Stimulated activated CD8-positive, alpha-beta memory T cell treated with anti-CD3 and anti-CD28 coated beads, Interleukin-15, amount 100 ng/mL, for 4 hours (primary cell): ENCODE results near the gene AP3M1.
"Not testable (repeated sequence)": the region's sequence is repeated elsewhere in the genome, so short reads cannot be mapped to it uniquely, and the experiment has no call there.

Experiments
- DNase-seq, 2 donors: peaks; one replicate each; pipeline ENCODE4 v3.0.0-alpha.2; 2020; ENCODE audit warnings: low read depth in 2 of 2

AP3M1 gene, protein sequence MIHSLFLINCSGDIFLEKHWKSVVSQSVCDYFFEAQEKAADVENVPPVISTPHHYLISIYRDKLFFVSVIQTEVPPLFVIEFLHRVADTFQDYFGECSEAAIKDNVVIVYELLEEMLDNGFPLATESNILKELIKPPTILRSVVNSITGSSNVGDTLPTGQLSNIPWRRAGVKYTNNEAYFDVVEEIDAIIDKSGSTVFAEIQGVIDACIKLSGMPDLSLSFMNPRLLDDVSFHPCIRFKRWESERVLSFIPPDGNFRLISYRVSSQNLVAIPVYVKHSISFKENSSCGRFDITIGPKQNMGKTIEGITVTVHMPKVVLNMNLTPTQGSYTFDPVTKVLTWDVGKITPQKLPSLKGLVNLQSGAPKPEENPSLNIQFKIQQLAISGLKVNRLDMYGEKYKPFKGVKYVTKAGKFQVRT

GRCh38 chr10:74150204-74150989, at the start of gene AP3M1:
AP3M1 (minus strand) TSS chr10:74150828; CDS start chr10:74138379, 12,449 bp downstream.
- DNase-seq, result peak; percentile 57 to 68

DNA sequence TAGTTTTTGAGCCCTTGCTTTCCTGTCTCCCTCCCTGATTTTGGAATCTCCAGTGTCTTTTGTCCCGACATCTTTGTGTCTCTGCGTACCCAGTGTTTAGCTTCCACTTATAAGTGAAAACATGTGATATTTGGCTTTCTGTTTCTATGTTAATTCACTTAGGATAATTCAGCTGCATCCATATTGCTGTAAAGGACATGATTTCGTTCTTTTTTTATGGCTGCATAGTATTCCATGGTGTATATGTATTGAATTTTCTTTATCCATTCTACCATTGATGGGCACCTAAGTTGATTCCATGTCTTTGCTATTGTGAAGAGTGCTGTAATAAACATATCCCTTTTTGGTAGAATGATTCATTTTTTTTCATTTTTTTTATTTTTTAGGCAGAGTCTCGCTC, 48.7 kb upstream of the AP3M1 start:
- no peak for DNase-seq

DNA sequence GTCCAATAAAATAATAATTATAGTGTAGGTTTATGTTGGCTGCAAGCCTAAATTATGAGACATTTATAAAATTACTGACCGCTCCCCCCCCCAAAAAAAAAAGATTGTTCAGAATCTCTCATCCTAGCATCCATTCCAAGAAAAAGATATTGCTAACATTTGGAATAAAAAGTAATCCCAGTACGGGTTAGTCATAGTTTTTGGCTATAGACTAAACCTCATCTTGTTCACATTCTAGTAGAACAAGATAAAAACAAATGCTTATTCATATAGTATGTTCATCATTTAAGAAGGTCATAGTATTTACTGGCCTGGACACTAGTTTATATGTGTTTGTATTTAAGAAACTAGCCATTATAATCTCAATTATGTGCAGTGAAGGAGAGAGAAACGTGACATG, 44.4 kb upstream of the AP3M1 start:
- no peak for DNase-seq

GRCh38 chr10:74194545-74194944, 43.9 kb upstream of the AP3M1 start:
- DNase-seq, result no peak

DNA sequence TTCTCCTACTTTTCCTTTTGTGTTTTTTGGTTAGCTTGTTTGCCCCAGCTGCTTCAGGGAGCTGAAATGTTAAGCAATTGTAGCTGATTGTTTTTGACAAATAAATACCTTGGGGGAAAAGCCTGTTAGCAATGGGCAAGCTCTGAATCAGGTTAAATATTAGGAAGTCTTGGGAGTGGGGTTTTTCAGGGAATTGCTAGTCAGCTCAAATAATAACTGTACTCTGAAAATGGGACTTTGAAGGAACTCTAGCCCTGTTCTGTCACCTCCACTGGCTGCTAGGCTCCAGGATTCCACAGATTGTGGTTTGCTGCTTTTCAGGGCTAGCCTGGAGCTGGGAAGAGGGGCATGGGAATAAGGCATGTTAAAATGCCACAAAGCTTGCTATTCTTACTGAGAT, 39.9 kb upstream of the AP3M1 start:
- no peak for DNase-seq

- no peak for DNase-seq
Measured at GRCh38 chr10:74189999-74190421, 39.4 kb upstream of the AP3M1 start.

GRCh38 chr10:74188617-74189016, 38.0 kb upstream of the AP3M1 start:
- not testable (repeated sequence) for DNase-seq

DNA sequence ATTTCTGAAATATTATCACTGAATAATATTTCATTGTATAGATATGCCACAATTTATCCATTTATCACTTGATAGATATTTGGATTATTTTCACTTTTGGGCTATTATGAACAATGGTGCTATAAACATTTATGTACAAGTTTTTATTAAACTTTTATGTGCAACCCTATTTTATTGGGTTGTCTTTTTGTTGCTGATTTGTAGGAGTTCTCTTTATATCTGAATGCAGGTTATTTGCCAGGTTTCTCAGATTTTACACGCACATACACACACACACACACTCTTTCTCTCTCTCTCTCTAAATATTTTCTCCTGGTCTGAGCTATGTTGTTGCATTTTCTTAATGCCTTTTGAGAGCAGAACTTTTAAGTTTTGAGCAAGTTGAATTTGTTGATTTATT, 36.6 kb upstream of the AP3M1 start:
- no peak for DNase-seq

GRCh38 chr10:74186678-74187077, 36.0 kb upstream of the AP3M1 start:
- DNase-seq, result no peak

- DNase-seq, result no peak
Measured at GRCh38 chr10:74179111-74179710, 28.6 kb upstream of the AP3M1 start.

DNA sequence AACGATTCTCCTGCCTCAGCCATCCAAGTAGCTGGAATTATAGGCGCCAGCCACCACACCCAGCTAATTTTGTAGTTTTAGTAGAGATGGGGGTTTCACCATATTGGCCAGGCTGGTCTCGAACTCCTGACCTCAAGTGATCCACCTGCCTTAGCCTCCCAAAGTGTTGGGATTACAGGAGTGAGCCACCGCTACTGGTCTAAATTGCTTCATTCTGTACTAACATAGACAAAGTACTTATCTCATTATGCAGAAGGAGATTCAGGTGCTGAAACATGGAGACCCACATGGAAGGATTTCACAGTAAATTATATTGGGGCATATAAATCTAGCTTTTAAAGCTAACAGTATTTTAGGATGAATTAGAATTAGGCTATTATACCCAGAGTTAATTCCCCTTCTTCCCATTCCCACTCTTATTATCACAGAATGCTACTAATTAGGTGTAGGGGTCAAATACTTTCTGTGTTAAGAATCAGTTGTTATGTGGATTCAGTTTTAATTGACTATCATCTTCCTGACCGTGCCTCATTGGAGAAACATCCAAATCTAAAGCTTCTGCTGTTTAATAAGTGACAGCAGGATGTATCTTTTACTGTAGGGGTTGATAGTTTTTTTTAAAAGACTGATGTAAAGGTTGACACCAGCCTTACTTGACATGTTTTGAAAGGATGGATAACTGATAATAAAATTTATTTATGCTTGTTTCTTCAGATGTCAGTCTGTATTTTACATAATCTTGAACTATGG, 27.6 kb upstream of the AP3M1 start:
- DNase-seq, result no peak

GRCh38 chr10:74177140-74177677, 26.6 kb upstream of the AP3M1 start:
- peak; percentile 35 to 43 for DNase-seq

- DNase-seq, result peak; percentile 90 to 92
Measured at GRCh38 chr10:74176380-74177139, 25.9 kb upstream of the AP3M1 start.

DNA sequence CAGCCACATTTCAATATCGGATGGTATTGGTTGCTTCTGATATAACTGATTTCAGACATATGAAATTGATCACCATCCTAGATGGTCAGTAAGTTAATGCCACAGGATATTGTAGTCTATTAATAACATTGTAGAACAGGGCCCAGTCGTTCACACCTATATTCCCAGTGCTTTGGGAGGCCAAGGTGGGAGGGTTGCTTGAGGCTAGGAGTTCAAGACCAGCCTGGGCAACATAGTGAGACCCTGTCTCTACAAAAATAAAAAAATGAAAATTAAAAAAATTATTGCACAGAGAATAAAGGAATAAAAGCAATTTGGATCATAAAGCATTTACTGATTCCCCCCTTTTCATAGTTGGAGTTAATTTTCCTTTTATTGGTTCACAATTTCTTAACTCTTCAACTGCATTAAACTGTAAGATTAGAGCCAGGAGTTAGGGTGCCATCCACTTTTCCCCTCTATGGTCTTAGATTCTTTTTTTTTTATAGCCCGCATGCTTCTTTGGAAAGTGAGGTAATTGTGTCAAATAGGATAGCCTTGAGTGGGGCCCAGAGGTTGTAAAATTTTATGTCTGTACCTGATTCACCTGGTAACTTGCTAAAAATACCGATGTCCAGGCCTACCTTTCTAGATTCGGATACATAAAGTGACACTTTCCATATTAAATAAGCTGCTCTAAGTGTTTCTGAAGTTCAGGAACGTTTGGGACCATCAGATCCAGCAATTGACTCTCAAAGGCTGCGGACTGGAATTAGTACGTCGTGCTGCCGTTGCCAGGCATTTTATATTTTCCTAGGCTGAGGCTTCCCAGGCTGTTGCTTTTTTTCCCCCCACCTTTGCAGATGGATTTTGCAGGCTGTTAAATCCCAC, 25.1 kb upstream of the AP3M1 start:
- DNase-seq, result no peak

DNA sequence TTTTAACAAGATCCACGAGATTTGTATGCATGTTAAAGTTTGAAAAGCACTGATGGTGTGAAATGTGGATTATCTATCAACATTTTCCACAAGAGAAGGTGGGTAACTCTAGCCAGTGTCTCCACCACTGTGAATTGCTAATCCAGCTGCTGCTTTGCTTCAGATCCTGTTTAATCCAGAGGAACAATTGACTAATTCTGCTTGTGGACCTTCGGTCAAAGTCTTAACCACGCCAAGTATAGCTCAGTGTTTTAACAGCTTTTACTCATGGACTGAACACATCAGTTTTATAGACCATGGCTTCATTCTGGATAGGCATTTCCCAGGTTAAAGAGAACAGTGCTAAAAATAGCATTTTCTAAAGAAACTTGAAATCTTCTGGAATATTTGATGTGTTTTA, 23.9 kb upstream of the AP3M1 start:
- DNase-seq, result no peak

DNA sequence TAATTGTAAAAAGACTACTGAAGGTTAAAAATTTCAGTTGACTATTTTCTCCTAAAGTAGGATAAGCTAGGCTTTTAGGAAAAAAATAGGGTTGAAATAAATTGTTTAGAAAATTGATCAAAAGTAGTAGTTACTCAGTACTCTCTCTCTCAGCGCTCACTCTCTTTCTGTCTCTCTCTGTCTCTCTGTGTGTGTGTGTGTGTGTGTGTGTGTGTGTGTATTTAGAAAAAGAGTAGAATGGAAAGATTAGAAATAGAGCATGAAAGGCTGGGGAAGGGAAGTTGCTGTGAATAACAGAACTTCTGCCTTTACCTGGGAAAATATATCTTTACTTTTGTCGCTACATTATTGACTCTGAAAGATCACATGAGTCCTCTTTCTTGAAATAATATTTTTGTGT, 21.0 kb upstream of the AP3M1 start:
- DNase-seq, result no peak

GRCh38 chr10:74167443-74167842, 16.8 kb upstream of the AP3M1 start:
- no peak for DNase-seq

DNA sequence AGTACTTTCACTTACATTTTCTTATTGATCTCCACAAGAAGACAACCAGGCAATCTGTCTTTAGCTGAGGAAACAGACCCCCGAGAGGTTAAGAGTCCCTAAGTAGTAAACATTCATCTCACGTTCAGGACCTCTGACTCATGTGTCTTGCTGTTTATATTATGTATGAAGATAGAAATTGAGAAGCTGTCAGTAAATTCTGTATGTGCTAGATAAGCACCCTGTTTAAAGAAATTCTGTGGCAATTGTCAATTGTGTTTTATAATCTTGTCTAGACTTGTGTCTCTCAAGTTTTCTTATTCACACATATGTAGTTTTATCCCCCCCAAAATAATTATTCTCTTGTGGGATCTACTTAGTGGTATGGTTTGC, 14.9 kb upstream of the AP3M1 start:
- no peak for DNase-seq

GRCh38 chr10:74164716-74165529, 14.3 kb upstream of the AP3M1 start:
- no peak for DNase-seq
